Colon (tissue), 2 donors: ENCODE results near the gene B4GALNT3.
"Not testable (repeated sequence)": the region's sequence is repeated elsewhere in the genome, so short reads cannot be mapped to it uniquely, and the experiment has no call there.

ENCODE experiments used
- FAIRE-seq: peaks from 2 replicates; lab custom pipeline; 2012; peaks lifted over from hg19 to GRCh38; lab: Jason Lieb, UNC
- donor health status: control.
- donor health status: control.

The B4GALNT3 gene

GRCh38 chr12:459430-460258, at the start of gene B4GALNT3:
Gene B4GALNT3, plus strand, starts transcription at chr12:459939. Its CDS starts 438 bp downstream, at chr12:460377.
- FAIRE-seq: no peak

DNA sequence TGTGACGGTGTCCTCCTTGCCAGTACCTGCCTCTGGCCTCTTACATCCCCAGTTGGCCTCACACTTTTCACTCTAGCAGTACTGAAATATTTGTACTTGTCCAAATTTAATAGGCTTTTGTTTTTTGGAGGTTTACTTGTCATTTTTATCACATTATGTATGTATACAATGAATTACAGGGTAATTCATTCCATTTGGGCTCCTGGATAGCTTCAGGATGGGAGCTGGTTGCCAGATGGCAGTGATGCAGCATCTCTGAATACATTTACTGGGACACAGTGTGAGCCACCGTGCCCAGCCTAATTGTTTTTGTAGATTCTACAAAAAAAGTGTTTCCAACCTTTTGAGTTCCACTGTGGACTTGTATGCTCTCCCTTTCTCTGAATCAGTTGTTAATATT, 44.9 kb upstream of the B4GALNT3 start:
- FAIRE-seq: no peak

GRCh38 chr12:418432-418831, 41.3 kb upstream of the B4GALNT3 start:
- FAIRE-seq: no peak

DNA sequence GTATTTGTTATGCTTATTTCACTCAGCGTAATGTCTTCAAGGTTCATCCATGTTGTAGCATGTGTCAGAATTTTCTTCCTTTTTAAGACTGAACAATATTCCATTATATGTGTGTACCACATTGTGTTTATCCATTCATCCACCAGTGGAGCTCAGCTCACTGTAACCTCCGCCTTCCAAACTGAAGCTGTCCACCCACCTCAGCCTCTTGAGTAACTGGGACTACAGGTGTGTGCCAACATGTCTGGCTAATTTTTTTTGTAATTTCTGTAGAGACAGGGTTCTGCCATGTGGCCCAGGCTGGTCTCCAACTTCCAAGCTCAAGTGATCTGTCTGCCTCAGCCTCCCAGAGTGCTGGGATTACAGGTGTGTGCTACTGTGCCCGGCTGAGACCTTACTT, 37.2 kb upstream of the B4GALNT3 start:
- FAIRE-seq: no peak

GRCh38 chr12:435737-436136, 24.0 kb upstream of the B4GALNT3 start:
- not testable (repeated sequence) for FAIRE-seq

DNA sequence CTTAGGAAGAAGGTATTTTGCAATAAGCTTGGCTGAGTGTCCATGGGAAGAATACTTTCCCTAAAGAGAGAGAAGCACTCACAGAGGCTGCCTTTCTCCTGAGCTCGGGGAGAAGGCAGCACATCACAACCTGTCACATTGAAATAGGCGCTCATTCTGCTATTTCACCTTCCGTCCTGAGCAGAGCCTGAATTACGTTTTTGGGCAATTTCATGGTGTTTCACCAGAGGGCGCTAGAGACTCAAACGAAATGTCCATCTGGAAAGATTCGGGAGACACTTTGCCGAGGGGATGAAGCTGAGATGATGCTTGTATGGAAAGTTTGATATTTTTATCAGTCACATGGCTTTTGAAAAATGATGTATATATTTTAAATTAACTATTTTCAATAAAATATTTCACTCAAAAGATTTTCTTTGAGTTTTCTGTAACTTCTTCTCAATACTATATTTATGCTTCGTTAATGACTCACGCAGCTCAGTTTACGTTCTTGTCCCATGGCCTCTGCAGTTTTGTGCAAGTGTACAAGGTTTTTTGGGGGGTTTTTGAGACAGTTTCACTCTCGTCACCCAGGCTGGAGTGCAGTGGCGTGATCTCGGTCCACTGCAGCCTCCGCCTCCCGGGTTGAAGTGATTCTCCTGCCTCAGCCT, 17.4 kb upstream of the B4GALNT3 start:
- peak; percentile 5 for FAIRE-seq

DNA sequence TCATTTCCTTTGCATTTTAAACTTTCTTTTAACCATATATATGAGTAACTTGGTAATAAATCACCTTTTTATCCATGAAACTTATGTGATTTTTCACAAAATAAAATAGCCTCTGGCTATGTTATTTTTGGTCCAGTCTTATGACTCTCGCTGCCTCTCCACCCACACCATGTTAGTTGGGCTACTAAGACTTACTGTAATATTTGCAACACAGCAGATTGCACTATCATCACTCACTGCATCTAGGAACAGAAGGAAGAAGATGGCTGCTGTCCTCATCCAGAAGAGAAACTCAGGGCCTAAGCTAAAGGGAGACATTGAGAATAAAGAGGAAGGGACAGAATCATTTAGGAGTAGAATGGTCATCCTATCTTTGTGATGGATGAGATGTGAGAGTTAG, 12.6 kb upstream of the B4GALNT3 start:
- FAIRE-seq: no peak

- no peak for FAIRE-seq
Observed at GRCh38 chr12:449203-449602, 10.5 kb upstream of the B4GALNT3 start.

- no peak for FAIRE-seq
Observed at GRCh38 chr12:450438-450837, 9.3 kb upstream of the B4GALNT3 start.

- FAIRE-seq: no peak
Observed at GRCh38 chr12:452667-453210, 7.0 kb upstream of the B4GALNT3 start.

GRCh38 chr12:454833-455232, 4.9 kb upstream of the B4GALNT3 start:
- FAIRE-seq: no peak

DNA sequence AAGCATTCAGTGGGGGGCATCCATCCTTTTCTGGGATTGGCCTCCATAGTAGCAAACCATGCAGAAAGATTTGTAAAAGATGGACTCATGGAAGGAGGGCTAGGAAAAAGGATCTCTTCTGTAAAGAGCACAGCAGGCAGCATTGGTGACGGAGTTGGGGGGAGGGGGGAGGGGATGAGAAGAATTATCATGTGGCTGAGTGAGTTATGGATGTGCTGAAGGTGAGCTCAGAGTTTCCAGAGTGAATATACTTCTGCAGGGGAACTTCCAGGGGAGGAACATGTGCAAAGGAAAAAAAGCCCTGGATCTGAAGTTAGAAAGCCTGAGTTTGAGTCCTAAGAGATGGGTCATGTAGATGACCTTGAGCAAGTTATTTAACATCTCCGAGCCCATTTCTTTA, 3.9 kb upstream of the B4GALNT3 start:
- no peak for FAIRE-seq

DNA sequence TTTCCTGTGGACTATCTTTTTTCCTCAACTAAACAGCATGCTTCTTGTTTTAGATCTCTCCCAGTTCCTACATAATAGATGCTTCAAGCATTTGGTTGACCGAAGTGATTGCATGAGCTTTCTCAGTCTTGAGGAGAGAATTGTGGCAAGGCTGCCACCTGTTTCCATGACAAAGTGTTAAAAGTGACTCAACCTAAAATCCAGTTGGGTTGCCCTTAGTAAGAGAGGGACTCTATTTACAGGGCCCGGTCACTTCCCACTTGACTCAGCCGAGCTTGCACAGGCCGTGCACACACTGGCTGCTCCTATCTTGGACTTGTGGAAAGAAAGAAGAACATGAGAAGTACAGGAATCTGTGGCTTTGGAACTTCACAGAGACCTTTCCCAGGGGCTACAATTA, 2.1 kb upstream of the B4GALNT3 start:
- no peak for FAIRE-seq

DNA sequence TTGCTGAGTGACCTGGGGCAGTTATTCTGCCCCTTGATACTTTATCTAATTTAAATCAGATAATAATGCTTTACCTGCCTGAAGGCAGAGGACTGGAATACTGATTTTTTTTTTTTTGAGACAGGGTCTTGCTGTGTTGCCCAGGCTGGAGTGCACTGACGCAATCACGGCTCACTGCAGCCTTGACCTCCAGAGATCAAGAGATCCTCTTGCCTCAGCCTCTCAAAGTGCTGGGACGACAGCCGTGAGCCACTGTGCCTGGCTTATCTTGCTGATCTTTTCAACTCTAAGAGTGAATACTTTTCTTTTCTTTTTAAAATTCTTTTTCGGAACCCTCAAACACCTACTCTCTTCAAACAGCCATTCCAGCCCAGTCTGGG, 699 bp upstream of the B4GALNT3 start:
- no peak for FAIRE-seq

- no peak for FAIRE-seq
Observed at GRCh38 chr12:460261-461230, 807 bp downstream of the B4GALNT3 start.

- no peak for FAIRE-seq
Observed at GRCh38 chr12:461425-461824, 1.7 kb downstream of the B4GALNT3 start.

GRCh38 chr12:462936-463705, 3.4 kb downstream of the B4GALNT3 start:
- FAIRE-seq: no peak

- no peak for FAIRE-seq
Observed at GRCh38 chr12:464484-465267, 4.9 kb downstream of the B4GALNT3 start.

- no peak for FAIRE-seq
Observed at GRCh38 chr12:466039-466438, 6.3 kb downstream of the B4GALNT3 start.

GRCh38 chr12:466762-467161, 7.0 kb downstream of the B4GALNT3 start:
- no peak for FAIRE-seq

GRCh38 chr12:467591-467990, 7.9 kb downstream of the B4GALNT3 start:
- FAIRE-seq: no peak
